CD14-positive monocyte (primary cell): Measurements from ENCODE around the gene EQTN. TPM values are rescaled to one million over a fixed set of nuclear protein-coding genes. Genes with fewer than 3 reads are reported as not detected.

Experiments
- DNase-seq, 3 donors: peaks; one replicate each; pipeline ENCODE4 v3.0.0-alpha.2; 2011 to 2022
- H2AFZ ChIP-seq: 2 replicates; pipeline ENCODE4 v1.6.0; 2012; ENCODE audit warnings: mild to moderate bottlenecking, low read depth, low read length, inconsistent platforms; ENCODE audit not compliant: insufficient read depth, poor library complexity, severe bottlenecking
- H3K27ac ChIP-seq, 2 donors: 1 replicate in 1 of 2; 2 replicates in 1 of 2; pipeline ENCODE4 v1.5.1; 2012 to 2013; ENCODE audit warnings: low read length in 2 of 2, control low read depth in 1 of 2, inconsistent platforms in 1 of 2, low read depth in 1 of 2, mild to moderate bottlenecking in 1 of 2
- H3K27me3 ChIP-seq, 2 donors: one replicate each; pipeline versions ENCODE4 v1.6.0 to v1.6.1; 2011 to 2013; ENCODE audit warnings: low read length in 2 of 2; ENCODE audit not compliant: control insufficient read depth in 2 of 2, insufficient read depth in 2 of 2
- H3K36me3 ChIP-seq, 2 donors: replicated peaks in 1 of 2; 1 replicate in 1 of 2; 2 replicates in 1 of 2; pipeline versions ENCODE4 v1.5.1 to v1.6.1; 2012 to 2013; ENCODE audit warnings: low read length in 2 of 2, control low read depth in 1 of 2, inconsistent platforms in 1 of 2, mild to moderate bottlenecking in 1 of 2; ENCODE audit not compliant: insufficient read depth in 2 of 2, control insufficient read depth in 1 of 2
- H3K4me1 ChIP-seq, 2 donors: 1 replicate in 1 of 2; 2 replicates in 1 of 2; pipeline versions ENCODE4 v1.5.1 to v1.6.1; 2012 to 2013; ENCODE audit warnings: low read length in 2 of 2, control low read depth in 1 of 2, inconsistent platforms in 1 of 2, mild to moderate bottlenecking in 1 of 2, moderate library complexity in 1 of 2; ENCODE audit not compliant: insufficient read depth in 2 of 2, control insufficient read depth in 1 of 2
- H3K4me2 ChIP-seq: replicated peaks from 2 replicates; pipeline ENCODE3; 2012; ENCODE audit warnings: low read length, moderate library complexity, mild to moderate bottlenecking; ENCODE audit not compliant: poor library complexity, severe bottlenecking; ENCODE audit errors: extremely low read depth
- H3K4me3 ChIP-seq, 3 experiments: fragments of 200-600 bp in 1 of 3; sonication (generic) in 1 of 3; replicated peaks in 1 of 3; 1 replicate in 2 of 3; 2 replicates in 1 of 3; pipeline ENCODE4 v1.5.1; 2011 to 2013; ENCODE audit warnings: low read length in 3 of 3, mild to moderate bottlenecking in 3 of 3, control low read depth in 2 of 3, low read depth in 2 of 3, inconsistent platforms in 1 of 3, moderate library complexity in 1 of 3
- H3K79me2 ChIP-seq: 2 replicates; pipeline ENCODE4 v1.6.0; 2012; ENCODE audit warnings: mild to moderate bottlenecking, control low read depth, inconsistent platforms, low read length, moderate library complexity; ENCODE audit not compliant: insufficient read depth
- H3K9ac ChIP-seq: 2 replicates; pipeline ENCODE4 v1.6.0; 2017; ENCODE audit warnings: low read length, mild to moderate bottlenecking; ENCODE audit not compliant: insufficient read depth, poor library complexity, severe bottlenecking
- H3K9me3 ChIP-seq, 2 donors: replicated peaks in 1 of 2; 1 replicate in 1 of 2; 2 replicates in 1 of 2; pipeline versions ENCODE4 v1.5.1 to v1.6.1; 2012 to 2013; ENCODE audit warnings: low read length in 2 of 2, control low read depth in 1 of 2; ENCODE audit not compliant: control insufficient read depth in 1 of 2, insufficient read depth in 1 of 2
- H4K20me1 ChIP-seq: 2 replicates; pipeline ENCODE4 v1.6.0; 2012; ENCODE audit warnings: mild to moderate bottlenecking, low read length, control low read depth, moderate library complexity; ENCODE audit not compliant: insufficient read depth
- H3K27ac Mint-ChIP-seq, 7 donors: one replicate each; pipeline ENCODE4 v1.8.0; 2020; ENCODE audit warnings: mild to moderate bottlenecking in 7 of 7, mixed read lengths in 7 of 7, moderate library complexity in 6 of 7, inconsistent platforms in 2 of 7
- H3K27me3 Mint-ChIP-seq, 3 donors: one replicate each; pipeline ENCODE4 v1.8.0; 2021 to 2022; ENCODE audit warnings: low read depth in 3 of 3, mild to moderate bottlenecking in 3 of 3, mixed read lengths in 3 of 3, moderate library complexity in 3 of 3, inconsistent platforms in 1 of 3
- H3K36me3 Mint-ChIP-seq, 2 donors: one replicate each; pipeline ENCODE4 v1.8.0; 2020; ENCODE audit warnings: mixed read lengths in 2 of 2, inconsistent platforms in 1 of 2, mild to moderate bottlenecking in 1 of 2
- H3K4me1 Mint-ChIP-seq: one replicate; pipeline ENCODE4 v1.8.0; 2020; ENCODE audit warnings: mild to moderate bottlenecking, mixed read lengths
- H3K4me3 Mint-ChIP-seq, 2 donors: one replicate each; pipeline ENCODE4 v1.8.0; 2020; ENCODE audit warnings: mild to moderate bottlenecking in 2 of 2, mixed read lengths in 2 of 2, moderate library complexity in 1 of 2
- H3K9me3 Mint-ChIP-seq, 7 donors: one replicate each; pipeline ENCODE4 v1.8.0; 2020 to 2022; ENCODE audit warnings: mixed read lengths in 7 of 7, mild to moderate bottlenecking in 6 of 7, moderate library complexity in 6 of 7, inconsistent platforms in 2 of 7
- CTCF ChIP-seq: fragments of 200-600 bp; IDR thresholded peaks from one replicate; pipeline ENCODE4 v1.8.0; 2022; ENCODE audit warnings: antibody characterized with exemption, mild to moderate bottlenecking
- WGBS: methylation state at CpG from one replicate; pipeline ENCODE4 v1.1.5; 2013; ENCODE audit warnings: missing lambda C conversion rate; ENCODE audit not compliant: insufficient coverage; 5-methylcytosine and 5-hydroxymethylcytosine counted together
- intact Hi-C, 2 donors: fragments of 100-400 bp; cut with micrococcal nuclease; formaldehyde crosslinking; loops; one replicate each; pipeline versions ENCODE4 v1.15.0 to v1.15.1; 2023
- polyA plus RNA-seq, 3 donors: library from polyadenylated mRNA; depleted of rRNA in 1 of 3; unstranded in 2 of 3; stranded (reverse) in 1 of 3; fragments of 300-500 nt in 2 of 3; fragments of >200 nt in 1 of 3; fragmentation: Illumina TruSeq in 2 of 3; gene quantifications; 1 replicate in 2 of 3; 2 replicates in 1 of 3; pipeline ENCODE4 v1.2.3, GENCODE V29; 2012 to 2021

EQTN gene
- polyA plus RNA-seq, 3 donors = not detected

DNA sequence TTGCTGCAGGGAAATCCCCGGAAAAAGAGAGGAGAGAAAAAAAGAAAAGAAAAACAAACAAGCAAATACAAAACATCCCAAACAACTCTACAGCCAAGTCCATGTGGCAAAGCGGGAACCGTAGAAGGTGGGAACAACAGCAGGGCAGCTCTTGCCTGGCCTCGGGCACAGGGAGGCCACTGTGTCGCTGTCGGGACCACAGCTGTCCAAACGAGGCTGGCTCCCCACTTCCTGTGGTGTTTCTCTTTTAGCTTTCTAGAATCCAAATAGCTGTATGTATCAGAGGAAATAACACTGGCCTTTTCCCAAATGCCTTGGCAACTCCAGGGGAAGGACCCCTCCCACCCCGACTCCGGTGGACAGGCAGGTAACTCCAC is 41.6 kb upstream of the EQTN start:
- Histone ChIP-seq H3K9ac (no peak overlapping the region), H4K20me1 (no peaks in the 10 kb centered on the region), H3K27ac (no peak overlapping the region), H3K27me3 (no peaks in the 10 kb centered on the region), H3K4me3 (no peak overlapping the region), H3K9me3 (no peaks in the 10 kb centered on the region), H3K36me3 (no peaks in the 10 kb centered on the region), H3K4me2 (no peak overlapping the region), H3K79me2 (no peaks in the 10 kb centered on the region), H2AFZ (no peak overlapping the region), H3K4me1 (peaks cover 60 to 65% of the 10 kb centered on the region in 2 donors)
- peaks cover 4 to 9% of the 10 kb centered on the region in 2 donors for H3K36me3 Mint-ChIP-seq
- H3K9me3 Mint-ChIP-seq = peaks cover 0 to 2% (median 0%) of the 10 kb centered on the region in 7 donors
- intact Hi-C loops = loop anchor here (5.0 to 10.0 kb wide), 2 partner anchors 124 to 366 kb away; no protein-coding TSS in a partner anchor
- peaks cover 0 to 7% (median 0%) of the 10 kb centered on the region in 3 donors for H3K27me3 Mint-ChIP-seq
- no peak for TF ChIP-seq CTCF
- WGBS = 41% methylated on average over 6 of the region's 9 CpGs
- DNase-seq = no peak
- peak overlapping the region in 1 of 2 donors; percentile 37 for H3K4me3 Mint-ChIP-seq
- H3K27ac Mint-ChIP-seq = peak overlapping the region in 5 of 7 donors; percentile 19 to 83 (median 68)
- H3K4me1 Mint-ChIP-seq = peaks cover 71% of the 10 kb centered on the region

GRCh38 chr9:27337833-27338526 is 41.0 kb upstream of the EQTN start:
- H3K4me3 ChIP-seq = no peak overlapping the region
- H3K4me2 ChIP-seq = no peak overlapping the region
- peak in 2 of 3 donors; percentile 21 to 41 for DNase-seq
- Mint-ChIP-seq H3K4me3 (peak overlapping the region in 1 of 2 donors; percentile 37), H3K36me3 (peaks cover 4 to 9% of the 10 kb centered on the region in 2 donors), H3K27ac (peak overlapping the region in 6 of 7 donors; percentile 19 to 83 (median 74)), H3K9me3 (peaks cover 0 to 2% (median 0%) of the 10 kb centered on the region in 7 donors), H3K27me3 (peaks cover 0 to 7% (median 0%) of the 10 kb centered on the region in 3 donors), H3K4me1 (peaks cover 74% of the 10 kb centered on the region)
- no peak overlapping the region for H3K9ac ChIP-seq
- WGBS = 24% methylated on average over 3 of the region's 5 CpGs
- no peaks in the 10 kb centered on the region for H3K9me3 ChIP-seq
- peaks cover 64 to 69% of the 10 kb centered on the region in 2 donors for H3K4me1 ChIP-seq
- no peak overlapping the region for H2AFZ ChIP-seq
- intact Hi-C loops = loop anchor here (5.0 to 10.0 kb wide), 2 partner anchors 124 to 367 kb away; no protein-coding TSS in a partner anchor
- H3K79me2 ChIP-seq = no peaks in the 10 kb centered on the region
- H4K20me1 ChIP-seq = no peaks in the 10 kb centered on the region
- no peak for TF ChIP-seq CTCF
- no peaks in the 10 kb centered on the region for H3K27me3 ChIP-seq
- no peaks in the 10 kb centered on the region for H3K36me3 ChIP-seq
- H3K27ac ChIP-seq = no peak overlapping the region
